B cell (primary cell): Measurements from ENCODE around the gene AKR7A3. TPM values are rescaled to one million over a fixed set of nuclear protein-coding genes. Genes with fewer than 3 reads are reported as not detected.

ENCODE experiments used
- ATAC-seq: fragments of 200-7000 bp; cut with Tn5 transposase; one replicate; pipeline ENCODE4 v1.10.0; 2021; ENCODE audit warnings: low read depth, mild to moderate bottlenecking, moderate number of reproducible peaks, moderate library complexity
- CTCF ChIA-PET: fragments of 350-600 bp; sonication (Branson Sonifier 250); formaldehyde crosslinking; loops from one replicate; lab custom pipeline; 2021; ENCODE audit warnings: antibody characterized with exemption, inconsistent platforms; lab: Charles Lee
- POLR2A ChIA-PET: fragments of 350-600 bp; sonication (Branson Sonifier 250); formaldehyde crosslinking; loops from one replicate; lab custom pipeline; 2021; ENCODE audit warnings: antibody characterized with exemption; lab: Charles Lee
- DNase-seq: peaks from one replicate; pipeline ENCODE4 v3.0.0; 2013
- H2AFZ ChIP-seq: 2 replicates; pipeline ENCODE4 v1.6.1; 2012; ENCODE audit warnings: mild to moderate bottlenecking, low read depth, low read length; ENCODE audit not compliant: insufficient read depth, poor library complexity, severe bottlenecking
- H3K27ac ChIP-seq, 2 donors: 1 replicate in 1 of 2; 2 replicates in 1 of 2; pipeline ENCODE4 v1.5.1; 2012 to 2013; ENCODE audit warnings: low read length in 2 of 2, mild to moderate bottlenecking in 2 of 2, moderate library complexity in 1 of 2
- H3K27me3 ChIP-seq, 4 experiments: fragments of 200-600 bp in 1 of 4; sonication (generic) in 1 of 4; replicated peaks in 1 of 4; 1 replicate in 2 of 4; 2 replicates in 2 of 4; pipeline versions ENCODE4 v1.6.1 to v1.7.0; 2013 to 2016; ENCODE audit warnings: low read length in 3 of 4, mild to moderate bottlenecking in 2 of 4, mixed read lengths in 1 of 4, moderate library complexity in 1 of 4; ENCODE audit not compliant: insufficient read depth in 4 of 4, control insufficient read depth in 3 of 4; ENCODE audit errors: control extremely low read depth in 1 of 4
- H3K36me3 ChIP-seq, 2 experiments: replicated peaks in 1 of 2; 1 replicate in 1 of 2; 2 replicates in 1 of 2; pipeline versions ENCODE4 v1.6.1 to v1.7.1; 2013; ENCODE audit warnings: low read length in 1 of 2; ENCODE audit not compliant: insufficient read depth in 2 of 2, control insufficient read depth in 1 of 2; ENCODE audit errors: control extremely low read depth in 1 of 2, extremely low read depth in 1 of 2
- H3K4me1 ChIP-seq, 2 donors: fragments of 200-600 bp in 1 of 2; sonication (generic) in 1 of 2; 1 replicate in 1 of 2; 2 replicates in 1 of 2; pipeline versions ENCODE4 v1.5.1 to v1.6.1; 2013 to 2017; ENCODE audit warnings: low read length in 2 of 2; ENCODE audit not compliant: control insufficient read depth in 2 of 2, insufficient read depth in 2 of 2
- H3K4me2 ChIP-seq: replicated peaks from 2 replicates; pipeline ENCODE3; 2012; ENCODE audit warnings: mild to moderate bottlenecking, low read depth, low read length; ENCODE audit not compliant: poor library complexity, severe bottlenecking
- H3K4me3 ChIP-seq, 5 experiments: fragments of 200-600 bp in 1 of 5; sonication (generic) in 1 of 5; 1 replicate in 3 of 5; 2 replicates in 2 of 5; pipeline versions ENCODE4 v1.5.1 to v1.7.0; 2011 to 2016; ENCODE audit warnings: low read length in 4 of 5, mild to moderate bottlenecking in 4 of 5, low read depth in 2 of 5, control low read depth in 1 of 5, moderate library complexity in 1 of 5; ENCODE audit not compliant: insufficient read depth in 1 of 5; ENCODE audit errors: control extremely low read depth in 1 of 5, extremely low read depth in 1 of 5
- H3K79me2 ChIP-seq: fragments of 200-600 bp; sonication (generic); one replicate; pipeline ENCODE4 v1.6.0; 2016; ENCODE audit warnings: low read length; ENCODE audit not compliant: control insufficient read depth, insufficient read depth
- H3K9ac ChIP-seq: fragments of 200-600 bp; sonication (generic); 2 replicates; pipeline ENCODE4 v1.6.1; 2017; ENCODE audit warnings: mild to moderate bottlenecking, low read length, moderate library complexity
- H3K9me3 ChIP-seq, 3 donors: one replicate each; pipeline versions ENCODE4 v1.6.1 to v1.7.1; 2013; ENCODE audit warnings: low read length in 2 of 3; ENCODE audit not compliant: control insufficient read depth in 2 of 3, insufficient read depth in 1 of 3; ENCODE audit errors: control extremely low read depth in 1 of 3
- H4K20me1 ChIP-seq: 2 replicates; pipeline ENCODE4 v1.6.0; 2012; ENCODE audit warnings: mild to moderate bottlenecking, low read length; ENCODE audit not compliant: insufficient read depth, control insufficient read depth, poor library complexity, severe bottlenecking
- H3K27ac Mint-ChIP-seq: one replicate; pipeline ENCODE4 v1.8.0; 2021; ENCODE audit warnings: mixed read lengths
- H3K27me3 Mint-ChIP-seq: one replicate; pipeline ENCODE4 v1.8.0; 2021; ENCODE audit warnings: mixed read lengths
- H3K4me1 Mint-ChIP-seq: one replicate; pipeline ENCODE4 v1.8.0; 2021; ENCODE audit warnings: mixed read lengths
- H3K4me3 Mint-ChIP-seq: one replicate; pipeline ENCODE4 v1.8.0; 2021; ENCODE audit warnings: mixed read lengths
- H3K9me3 Mint-ChIP-seq: one replicate; pipeline ENCODE4 v1.8.0; 2022; ENCODE audit warnings: mixed read lengths; ENCODE audit not compliant: insufficient read depth
- EZH2 ChIP-seq: IDR thresholded peaks from 2 replicates; pipeline ENCODE4 v1.6.1; 2012; ENCODE audit warnings: borderline replicate concordance, low read depth, mild to moderate bottlenecking, moderate library complexity, low read length; ENCODE audit not compliant: insufficient read depth, poor library complexity, severe bottlenecking
- WGBS: methylation state at CpG from one replicate; pipeline ENCODE4 v1.1.5; 2013; ENCODE audit warnings: missing lambda C conversion rate; ENCODE audit not compliant: insufficient coverage; 5-methylcytosine and 5-hydroxymethylcytosine counted together
- intact Hi-C: fragments of 100-400 bp; cut with micrococcal nuclease; formaldehyde crosslinking; loops from one replicate; pipeline ENCODE4 v1.10.0; 2022
- polyA plus RNA-seq: library from polyadenylated mRNA; depleted of rRNA; stranded (reverse); fragments of >200 nt; gene quantifications from 2 replicates; pipeline ENCODE4 v1.2.3, GENCODE V29; 2012
- total RNA-seq, 2 donors: library from RNA; stranded (reverse); fragments of 120-200 nt in 1 of 2; gene quantifications; 1 replicate in 1 of 2; 2 replicates in 1 of 2; pipeline versions ENCODE4 v1.2.3 to v1.2.4, GENCODE V29; 2013 to 2022
- TF ChIP-seq, protein P1 (sequence below): fragments of 200-600 bp; IDR thresholded peaks from one replicate; pipeline ENCODE4 v1.8.0; 2022; ENCODE audit warnings: antibody characterized with exemption, mild to moderate bottlenecking

Gene AKR7A3
- total and polyA plus RNA-seq, 2 donors (not counting 1 experiment from before 2014, with no cell fraction given): 0.97 to 1.8 TPM

DNA sequence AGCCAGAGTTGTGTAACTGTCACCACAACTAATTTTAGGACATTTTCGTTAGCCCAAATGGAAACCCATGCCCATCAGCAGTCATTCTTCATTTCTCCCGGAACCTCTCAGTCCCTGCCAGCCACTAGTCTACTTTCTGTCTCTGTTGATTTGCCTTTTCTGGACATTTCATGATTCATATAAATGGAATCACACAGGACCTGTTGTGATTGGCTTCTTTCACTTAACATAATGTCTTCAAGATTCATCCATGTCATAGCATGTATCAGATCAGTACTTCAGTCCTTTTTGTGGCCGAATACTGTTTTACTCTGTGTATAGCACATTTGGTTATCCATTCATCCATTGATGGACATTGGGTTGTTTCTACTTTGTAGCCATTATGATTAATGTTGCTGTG is 30.6 kb upstream of the AKR7A3 start:
- Histone ChIP-seq H3K9me3 (no peaks in the 10 kb centered on the region), H2AFZ (no peak overlapping the region), H3K4me3 (no peak overlapping the region), H3K27me3 (no peaks in the 10 kb centered on the region), H3K27ac (no peak overlapping the region), H3K9ac (no peak overlapping the region), H3K4me1 (peaks cover 37% of the 10 kb centered on the region in 2 donors), H3K4me2 (no peak overlapping the region), H3K36me3 (peaks cover 1 to 22% of the 10 kb centered on the region in 2 experiments), H3K79me2 (peaks cover 36% of the 10 kb centered on the region), H4K20me1 (peaks cover 28% of the 10 kb centered on the region)
- no peak for TF ChIP-seq EZH2
- TF ChIP-seq, protein P1, sequence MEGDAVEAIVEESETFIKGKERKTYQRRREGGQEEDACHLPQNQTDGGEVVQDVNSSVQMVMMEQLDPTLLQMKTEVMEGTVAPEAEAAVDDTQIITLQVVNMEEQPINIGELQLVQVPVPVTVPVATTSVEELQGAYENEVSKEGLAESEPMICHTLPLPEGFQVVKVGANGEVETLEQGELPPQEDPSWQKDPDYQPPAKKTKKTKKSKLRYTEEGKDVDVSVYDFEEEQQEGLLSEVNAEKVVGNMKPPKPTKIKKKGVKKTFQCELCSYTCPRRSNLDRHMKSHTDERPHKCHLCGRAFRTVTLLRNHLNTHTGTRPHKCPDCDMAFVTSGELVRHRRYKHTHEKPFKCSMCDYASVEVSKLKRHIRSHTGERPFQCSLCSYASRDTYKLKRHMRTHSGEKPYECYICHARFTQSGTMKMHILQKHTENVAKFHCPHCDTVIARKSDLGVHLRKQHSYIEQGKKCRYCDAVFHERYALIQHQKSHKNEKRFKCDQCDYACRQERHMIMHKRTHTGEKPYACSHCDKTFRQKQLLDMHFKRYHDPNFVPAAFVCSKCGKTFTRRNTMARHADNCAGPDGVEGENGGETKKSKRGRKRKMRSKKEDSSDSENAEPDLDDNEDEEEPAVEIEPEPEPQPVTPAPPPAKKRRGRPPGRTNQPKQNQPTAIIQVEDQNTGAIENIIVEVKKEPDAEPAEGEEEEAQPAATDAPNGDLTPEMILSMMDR: no peak
- H3K4me1 Mint-ChIP-seq: peaks cover 39% of the 10 kb centered on the region
- POLR2A ChIA-PET: no interaction called here
- DNase-seq (no peak), ATAC-seq (no peak)
- intact Hi-C loops: no loop called here
- CTCF ChIA-PET: no interaction called here
- H3K27ac Mint-ChIP-seq: no peak overlapping the region
- no peaks in the 10 kb centered on the region for H3K27me3 Mint-ChIP-seq
- no peaks in the 10 kb centered on the region for H3K9me3 Mint-ChIP-seq
- WGBS: 90% methylated on average over 2 of the region's 3 CpGs
- no peak overlapping the region for H3K4me3 Mint-ChIP-seq

DNA sequence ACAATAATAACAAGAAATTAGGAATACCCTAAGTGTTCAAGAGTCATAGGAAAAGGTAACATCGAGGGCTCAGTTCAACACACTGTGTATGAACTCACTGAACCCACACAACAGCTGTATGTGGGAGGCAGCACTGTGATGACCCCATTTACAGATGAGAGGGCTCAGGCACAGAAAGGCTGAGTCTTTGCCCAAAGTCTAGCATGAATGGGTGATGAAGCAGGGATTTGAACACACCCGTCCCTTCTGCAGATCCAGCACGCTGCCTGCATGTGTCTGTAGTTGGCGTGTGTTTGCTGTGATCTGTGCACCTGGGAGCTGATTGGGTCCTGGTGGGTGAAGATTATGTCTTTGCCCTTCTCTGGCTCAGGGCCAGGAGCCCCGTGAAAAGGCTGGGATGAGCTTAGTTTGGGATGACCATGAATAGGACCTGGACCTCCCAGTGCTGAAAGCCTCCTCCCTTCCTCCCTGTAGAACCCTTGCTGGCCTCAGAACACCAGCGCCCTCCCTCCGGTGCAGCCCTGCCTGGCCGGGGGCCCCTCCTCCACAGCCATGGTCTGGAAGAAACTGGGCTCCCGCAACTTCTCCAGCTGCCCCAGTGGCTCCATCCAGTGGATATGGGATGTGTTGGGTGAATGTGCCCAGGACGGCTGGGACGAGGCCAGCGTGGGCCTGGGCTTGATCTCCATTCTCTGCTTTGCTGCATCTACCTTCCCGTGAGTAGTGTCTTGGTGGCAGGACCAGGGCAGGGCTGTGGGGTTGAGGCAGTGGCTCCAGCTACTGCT is 28.7 kb upstream of the AKR7A3 start:
- H3K4me3 ChIP-seq: no peak overlapping the region
- CTCF ChIA-PET: no interaction called here
- peaks cover 53 to 55% of the 10 kb centered on the region in 2 donors for H3K4me1 ChIP-seq
- H3K27ac Mint-ChIP-seq: peak overlapping the region; percentile 65
- H3K4me3 Mint-ChIP-seq: no peak overlapping the region
- DNase-seq: peak; percentile 12
- no peaks in the 10 kb centered on the region for H3K27me3 Mint-ChIP-seq
- H3K9me3 ChIP-seq: no peaks in the 10 kb centered on the region
- H3K4me1 Mint-ChIP-seq: peaks cover 55% of the 10 kb centered on the region
- peaks cover 1 to 19% of the 10 kb centered on the region in 2 experiments for H3K36me3 ChIP-seq
- H3K27me3 ChIP-seq: no peaks in the 10 kb centered on the region
- no peaks in the 10 kb centered on the region for H3K9me3 Mint-ChIP-seq
- TF ChIP-seq, protein P1: no peak
- no peak for TF ChIP-seq EZH2
- H3K4me2 ChIP-seq: peak overlapping the region; percentile 71
- no peak for ATAC-seq
- H2AFZ ChIP-seq: no peak overlapping the region
- H3K79me2 ChIP-seq: peaks cover 28% of the 10 kb centered on the region
- H4K20me1 ChIP-seq: peaks cover 27% of the 10 kb centered on the region
- H3K9ac ChIP-seq: no peak overlapping the region
- 92% methylated on average over 10 of the region's 13 CpGs for WGBS
- no peak overlapping the region for H3K27ac ChIP-seq
- intact Hi-C loops: no loop called here
- POLR2A ChIA-PET: interaction anchor here (0.7 kb wide), 1 partner anchor 66 kb away, joined by 3 read pairs; the partner anchor contains the start of genes EMC1 and MRTO4
